Upper lobe of left lung (tissue), 4 donors: ENCODE measurements around the gene ZDHHC1.

ENCODE experiments used
- CTCF ChIP-seq, 6 experiments: fragments of 450-650 bp in 4 of 6; fragments of 200-600 bp in 2 of 6; sonication (generic) in 2 of 6; IDR thresholded peaks; one replicate each; pipeline ENCODE4 v1.5.1; 2016 to 2019; ENCODE audit warnings: antibody characterized with exemption in 6 of 6
- POLR2A ChIP-seq, 4 donors: fragments of 450-650 bp; IDR thresholded peaks; one replicate each; pipeline ENCODE4 v1.5.1; 2016 to 2017; ENCODE audit warnings: antibody characterized with exemption in 4 of 4, mild to moderate bottlenecking in 2 of 4

- TF ChIP-seq CTCF (IDR thresholded peaks at IDR 0.05) (no peak), POLR2A (IDR thresholded peaks at IDR 0.05) (no peak)
These were observed 33.0 kb downstream of the ZDHHC1 start for GRCh38 chr16:67383284-67383683.
